GM19452 (cell line): Measurements from ENCODE around the gene KCNMA1.

Source experiments
- ATAC-seq: cut with Tn5 transposase; IDR thresholded peaks from one replicate; pipeline ENCODE4 v1.9.1; 2021; ENCODE audit not compliant: unreplicated experiment

The KCNMA1 gene

GRCh38 chr10:77289027-77289501, 348.5 kb downstream of the KCNMA1 start:
- no peak for ATAC-seq

- ATAC-seq = no peak
These were observed 349.9 kb downstream of the KCNMA1 start for GRCh38 chr10:77287647-77288120.

- ATAC-seq = no peak
These were observed 350.8 kb downstream of the KCNMA1 start for GRCh38 chr10:77286531-77287508.

GRCh38 chr10:77285529-77286182, 352.0 kb downstream of the KCNMA1 start:
- ATAC-seq = no peak

- ATAC-seq = no peak
These were observed 352.8 kb downstream of the KCNMA1 start for GRCh38 chr10:77284797-77285196.

- no peak for ATAC-seq
These were observed 354.3 kb downstream of the KCNMA1 start for GRCh38 chr10:77283326-77283725.

GRCh38 chr10:77282163-77282562, 355.4 kb downstream of the KCNMA1 start:
- no peak for ATAC-seq

GRCh38 chr10:77281719-77282118, 355.9 kb downstream of the KCNMA1 start:
- no peak for ATAC-seq

- no peak for ATAC-seq
These were observed 358.4 kb downstream of the KCNMA1 start for GRCh38 chr10:77279207-77279606.

GRCh38 chr10:77274046-77274795, 363.4 kb downstream of the KCNMA1 start:
- no peak for ATAC-seq

- no peak for ATAC-seq
These were observed 368.4 kb downstream of the KCNMA1 start for GRCh38 chr10:77269163-77269562.

- no peak for ATAC-seq
These were observed 368.9 kb downstream of the KCNMA1 start for GRCh38 chr10:77268721-77269120.

GRCh38 chr10:77267703-77268675, 369.6 kb downstream of the KCNMA1 start:
- no peak for ATAC-seq

- no peak for ATAC-seq
These were observed 371.4 kb downstream of the KCNMA1 start for GRCh38 chr10:77266242-77266641.

- ATAC-seq = no peak
These were observed 373.1 kb downstream of the KCNMA1 start for GRCh38 chr10:77264527-77264926.

- ATAC-seq = peak; percentile 79
These were observed 373.5 kb downstream of the KCNMA1 start for GRCh38 chr10:77264107-77264506.

- ATAC-seq = no peak
These were observed 373.9 kb downstream of the KCNMA1 start for GRCh38 chr10:77263700-77264099.

GRCh38 chr10:77261146-77261545, 376.5 kb downstream of the KCNMA1 start:
- no peak for ATAC-seq

- no peak for ATAC-seq
These were observed 378.3 kb downstream of the KCNMA1 start for GRCh38 chr10:77259171-77259874.
